Right ventricle myocardium inferior (tissue), 1 donor: Measurements from ENCODE around the gene E4F1. TPM values are rescaled to one million over a fixed set of nuclear protein-coding genes. Genes with fewer than 3 reads are reported as not detected.

Experiments used
- ATAC-seq: fragments of 200-7000 bp; cut with Tn5 transposase; one replicate; pipeline ENCODE4 v1.9.1; 2020; ENCODE audit warnings: mild to moderate bottlenecking, moderate library complexity
- DNase-seq: peaks from one replicate; pipeline ENCODE4 v3.0.0; 2021; ENCODE audit errors: missing footprints
- intact Hi-C: fragments of 100-400 bp; cut with DNase I; formaldehyde crosslinking; loops from one replicate; pipeline ENCODE4 v1.11.0; 2022
- total RNA-seq: library from RNA; stranded (reverse); fragmentation: NEBNext Ultra II Directional; extraction: Animal tissue kit (Norgen Biotek cat#: 25700); gene quantifications from one replicate; pipeline ENCODE4 v1.2.1, GENCODE V29; 2021
- donor health status: DM: no; HTN: yes; CAD: no; lungs with severe emphysema.

The E4F1 gene
- total RNA-seq, 1 donor from 2014 or later = 14.1 TPM

DNA sequence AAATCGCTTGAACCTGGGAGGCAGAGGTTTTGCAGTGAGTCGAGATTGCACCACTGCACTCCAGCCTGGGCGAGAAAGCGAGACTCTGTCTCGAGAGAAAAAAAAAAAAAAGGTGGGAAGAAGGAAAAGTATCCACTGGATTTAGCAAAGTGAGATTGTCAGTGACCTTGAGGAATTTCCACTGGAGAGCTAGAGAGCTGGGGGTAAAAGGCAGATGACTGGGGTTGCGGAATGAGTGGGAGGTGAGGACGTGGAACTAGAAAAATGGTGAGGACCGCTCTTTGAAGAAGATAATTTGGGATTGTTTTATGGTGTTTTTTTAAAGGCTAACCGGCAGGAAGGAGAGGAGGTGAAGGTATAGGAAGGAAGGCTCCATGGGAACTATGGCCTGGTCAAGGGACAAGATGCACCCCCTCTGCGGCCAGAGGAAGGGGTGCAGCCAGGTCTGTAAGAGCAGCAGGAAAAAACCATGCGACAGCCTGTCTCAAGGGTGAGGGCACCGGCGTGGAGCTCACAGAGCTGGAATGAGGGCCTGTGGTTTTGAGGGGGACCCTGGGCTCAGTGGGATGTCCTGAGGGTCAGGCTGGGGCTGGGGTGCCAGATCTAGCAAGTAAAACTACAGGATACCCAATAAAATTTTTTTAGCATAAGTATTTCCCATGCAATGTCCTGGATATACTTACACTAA lies 18.8 kb upstream of the E4F1 start:
- ATAC-seq = no peak

DNA sequence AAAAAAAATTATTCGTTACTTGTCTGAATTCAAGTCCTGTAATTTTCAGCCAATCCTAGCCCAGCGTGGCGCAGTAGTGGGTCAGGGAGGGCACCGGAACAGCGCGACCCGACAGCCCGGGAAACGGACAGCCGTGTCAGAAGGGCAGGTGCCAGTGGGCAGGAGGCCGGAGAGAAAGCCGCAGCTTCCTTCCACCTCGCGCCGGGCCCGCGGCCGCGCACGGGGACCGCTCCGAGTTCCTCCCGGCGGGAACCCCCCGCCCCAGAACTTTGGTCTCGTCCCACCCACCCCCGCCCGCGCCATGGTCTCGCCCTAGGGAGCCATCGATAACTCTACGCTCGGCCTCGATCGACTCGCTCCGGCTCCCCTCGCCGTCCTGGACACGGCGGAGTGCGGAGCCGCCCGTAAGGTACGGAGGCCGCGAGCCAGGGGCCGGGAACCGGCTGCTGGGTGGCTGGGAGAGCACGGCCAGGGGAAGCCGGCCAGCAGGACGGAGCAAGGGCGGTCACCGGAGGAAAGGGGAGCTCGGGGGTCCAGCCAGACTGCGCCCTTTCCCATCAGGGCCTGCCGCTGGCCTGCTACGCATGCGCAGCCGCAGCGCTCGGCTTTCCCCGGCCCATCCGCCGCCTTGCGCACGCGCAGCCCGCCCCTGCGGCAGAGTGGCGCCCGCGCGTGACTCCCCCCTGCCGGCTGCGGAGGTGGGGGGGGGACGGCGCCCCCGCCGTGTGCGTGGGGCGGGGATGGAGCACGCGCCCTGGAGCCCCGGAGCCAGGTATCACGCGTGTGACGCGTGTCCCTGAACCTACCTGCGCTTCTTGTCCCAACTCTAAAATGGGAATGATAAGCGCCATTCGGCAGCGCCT lies 18.1 kb upstream of the E4F1 start, which contains the start of gene MLST8:
Gene MLST8, plus strand, starts transcription at position 351 of the 863 bp plus-strand sequence. CDS start 632 bp downstream, outside the sequence.
- ATAC-seq (peak; percentile 89), DNase-seq (peak; percentile 93)
- intact Hi-C loops = loop anchor here (5.0 kb wide), 3 partner anchors 47 to 307 kb away; partner anchors contain the start of genes ATP6V0C, ECI1 and TRAF7

More for the DNA sequence above, 18.8 kb upstream of the E4F1 start:
- intact Hi-C loops = loop anchor here (5.0 kb wide), 3 partner anchors 47 to 308 kb away; partner anchors contain the start of genes ATP6V0C, ECI1 and TRAF7
- no peak for DNase-seq

DNA sequence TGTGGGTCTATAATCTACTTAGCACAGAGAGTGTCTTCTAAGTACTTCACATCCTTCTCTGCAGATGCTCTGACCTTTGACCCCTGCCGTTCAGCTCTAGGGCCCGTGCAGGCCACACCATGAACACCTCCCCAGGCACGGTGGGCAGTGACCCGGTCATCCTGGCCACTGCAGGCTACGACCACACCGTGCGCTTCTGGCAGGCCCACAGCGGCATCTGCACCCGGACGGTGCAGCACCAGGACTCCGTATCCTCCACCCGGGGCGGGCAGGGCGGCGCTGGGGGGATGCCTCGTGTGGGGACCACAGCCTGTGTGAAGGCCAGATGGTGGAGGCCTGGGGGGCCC lies 17.5 kb upstream of the E4F1 start:
- ATAC-seq = no peak
- intact Hi-C loops = loop anchor here (5.0 kb wide), 3 partner anchors 46 to 306 kb away; partner anchors contain the start of genes ATP6V0C, ECI1 and TRAF7
- peak; percentile 78 for DNase-seq

DNA sequence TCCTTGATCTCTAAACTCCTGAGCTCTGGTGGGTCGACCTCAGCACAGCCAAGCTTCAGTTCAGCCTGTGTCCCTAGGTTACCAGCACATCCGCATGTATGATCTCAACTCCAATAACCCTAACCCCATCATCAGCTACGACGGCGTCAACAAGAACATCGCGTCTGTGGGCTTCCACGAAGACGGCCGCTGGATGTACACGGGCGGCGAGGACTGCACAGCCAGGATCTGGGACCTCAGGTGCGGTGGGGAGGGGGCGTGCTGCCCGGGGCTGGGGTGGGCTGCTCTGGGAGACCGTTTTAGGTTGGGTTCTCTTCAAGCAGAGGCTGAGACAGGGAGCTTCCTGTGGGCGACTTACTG lies 17.0 kb upstream of the E4F1 start:
- intact Hi-C loops = loop anchor here (5.0 kb wide), 3 partner anchors 46 to 306 kb away; partner anchors contain the start of genes ATP6V0C, ECI1 and TRAF7
- no peak for DNase-seq
- no peak for ATAC-seq

DNA sequence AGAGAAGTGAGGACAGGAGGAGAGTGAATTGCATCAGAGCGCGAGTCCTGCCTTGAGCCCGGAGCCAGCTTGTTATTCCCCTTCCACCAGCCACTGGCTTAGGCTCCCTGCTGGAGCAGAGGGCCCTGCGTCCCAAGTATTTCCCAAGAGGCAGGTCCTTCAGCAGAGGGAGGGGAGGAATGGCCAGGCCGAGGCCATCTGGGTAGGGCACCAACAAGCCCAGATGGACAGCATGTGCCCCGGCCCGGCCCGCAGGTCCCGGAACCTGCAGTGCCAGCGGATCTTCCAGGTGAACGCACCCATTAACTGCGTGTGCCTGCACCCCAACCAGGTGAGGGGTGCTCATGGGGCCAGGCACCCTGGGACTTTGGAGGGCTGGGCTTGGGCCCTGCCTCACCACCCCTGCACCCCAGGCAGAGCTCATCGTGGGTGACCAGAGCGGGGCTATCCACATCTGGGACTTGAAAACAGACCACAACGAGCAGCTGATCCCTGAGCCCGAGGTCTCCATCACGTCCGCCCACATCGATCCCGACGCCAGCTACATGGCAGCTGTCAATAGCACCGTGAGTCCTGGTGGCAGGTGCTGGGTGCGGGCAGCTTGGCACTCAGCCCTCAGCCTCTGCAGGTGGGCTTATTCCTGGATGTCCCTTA lies 16.5 kb upstream of the E4F1 start:
- no peak for ATAC-seq
- intact Hi-C loops = loop anchor here (5.0 kb wide), 3 partner anchors 45 to 305 kb away; partner anchors contain the start of genes ATP6V0C, ECI1 and TRAF7
- no peak for DNase-seq

DNA sequence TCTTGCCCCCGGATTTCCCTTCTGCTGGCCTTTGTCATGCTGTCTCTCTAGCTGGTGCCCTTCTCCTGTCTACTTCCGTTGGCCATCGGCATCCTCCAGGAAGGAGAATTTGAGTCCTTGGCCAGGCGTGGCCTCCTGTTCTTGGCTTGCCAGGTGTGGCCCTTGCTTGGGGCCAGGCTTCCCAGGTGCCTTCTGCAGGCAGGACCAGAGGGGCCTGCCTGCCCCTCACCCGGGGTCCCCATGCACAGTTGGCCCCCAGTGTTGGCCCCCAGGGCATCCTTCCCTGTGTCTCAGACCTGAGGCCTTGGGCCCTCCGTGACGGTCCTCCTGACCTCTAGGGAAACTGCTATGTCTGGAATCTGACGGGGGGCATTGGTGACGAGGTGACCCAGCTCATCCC lies 15.5 kb upstream of the E4F1 start:
- intact Hi-C loops = loop anchor here (5.0 kb wide), 3 partner anchors 44 to 304 kb away; partner anchors contain the start of genes ATP6V0C, ECI1 and TRAF7
- DNase-seq = no peak
- ATAC-seq = no peak

DNA sequence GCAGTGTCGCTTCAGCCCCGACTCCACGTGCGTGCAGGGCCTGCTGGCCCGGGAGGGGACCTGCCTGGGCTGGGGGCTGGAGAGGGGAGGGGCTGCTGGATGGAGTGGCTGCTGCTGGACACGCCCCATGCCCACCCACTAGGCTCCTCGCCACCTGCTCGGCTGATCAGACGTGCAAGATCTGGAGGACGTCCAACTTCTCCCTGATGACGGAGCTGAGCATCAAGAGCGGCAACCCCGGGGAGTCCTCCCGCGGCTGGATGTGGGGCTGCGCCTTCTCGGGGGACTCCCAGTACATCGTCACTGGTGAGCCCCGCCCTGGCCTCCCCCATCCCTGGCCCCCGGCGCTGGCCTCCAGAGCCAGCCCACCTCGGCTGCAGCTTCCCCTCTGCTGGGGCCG lies 15.1 kb upstream of the E4F1 start:
- DNase-seq = no peak
- ATAC-seq = no peak
- intact Hi-C loops = loop anchor here (5.0 kb wide), 3 partner anchors 44 to 304 kb away; partner anchors contain the start of genes ATP6V0C, ECI1 and TRAF7

DNA sequence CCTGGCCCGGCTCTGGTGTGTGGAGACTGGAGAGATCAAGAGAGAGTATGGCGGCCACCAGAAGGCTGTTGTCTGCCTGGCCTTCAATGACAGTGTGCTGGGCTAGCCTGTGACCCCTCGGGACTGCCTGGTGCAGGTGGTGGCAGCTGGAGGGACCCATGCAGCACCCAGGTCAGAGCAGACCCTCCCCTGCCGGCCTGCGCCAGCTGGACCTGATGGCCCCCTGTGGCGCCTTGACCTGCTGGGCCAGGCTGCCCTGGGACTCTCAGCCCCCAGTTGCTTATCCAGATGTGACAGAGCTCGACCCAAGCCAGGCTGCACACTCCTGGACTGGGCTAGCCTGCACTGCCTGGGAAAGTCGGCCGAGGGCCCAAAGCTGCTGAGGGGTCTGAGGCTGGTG lies 14.6 kb upstream of the E4F1 start:
- intact Hi-C loops = loop anchor here (5.0 kb wide), 3 partner anchors 44 to 304 kb away; partner anchors contain the start of genes ATP6V0C, ECI1 and TRAF7
- ATAC-seq = no peak

DNA sequence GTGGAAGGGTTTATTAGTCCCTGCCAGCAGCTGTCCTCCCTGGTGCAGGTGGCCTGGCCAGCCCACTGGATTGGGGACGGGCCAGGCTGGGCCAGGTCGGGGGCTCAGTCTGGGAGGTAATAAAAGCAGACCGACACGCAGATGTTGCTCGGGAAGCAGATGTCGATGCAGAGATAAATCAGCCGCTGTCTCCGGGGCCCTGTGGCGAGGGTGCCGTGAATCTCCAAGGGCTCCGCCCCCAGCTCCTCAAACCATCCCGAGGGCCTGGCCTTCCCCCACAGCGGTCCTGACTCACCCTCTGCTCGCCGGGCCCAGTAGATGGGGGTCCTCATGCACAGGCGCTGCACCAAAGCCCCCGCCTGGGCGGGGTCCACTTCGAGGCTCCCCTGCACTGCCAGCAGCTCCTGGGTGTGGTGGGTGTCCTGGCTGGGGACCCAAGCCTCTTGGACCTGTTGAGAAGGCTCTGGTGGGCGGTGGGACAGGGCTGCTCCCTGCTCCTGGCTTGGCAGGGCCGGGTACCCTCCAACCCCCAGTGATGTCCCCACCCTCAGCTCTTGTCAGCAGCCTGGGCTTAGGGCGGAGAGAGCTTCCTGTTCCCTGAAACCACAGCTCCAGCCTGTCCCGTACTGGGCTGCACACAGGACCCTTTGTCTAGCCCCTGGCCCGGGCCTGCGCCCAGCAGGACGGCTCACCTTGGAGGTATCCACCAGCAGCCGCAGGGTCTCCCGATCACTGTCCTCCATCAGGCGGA lies 14.0 kb upstream of the E4F1 start:
- no peak for DNase-seq
- intact Hi-C loops = loop anchor here (5.0 kb wide), 4 partner anchors 43 to 303 kb away; partner anchors contain the start of genes ATP6V0C, ECI1, RPS2 and TRAF7
- no peak for ATAC-seq

More for the DNA sequence above, 14.6 kb upstream of the E4F1 start:
- no peak for DNase-seq

DNA sequence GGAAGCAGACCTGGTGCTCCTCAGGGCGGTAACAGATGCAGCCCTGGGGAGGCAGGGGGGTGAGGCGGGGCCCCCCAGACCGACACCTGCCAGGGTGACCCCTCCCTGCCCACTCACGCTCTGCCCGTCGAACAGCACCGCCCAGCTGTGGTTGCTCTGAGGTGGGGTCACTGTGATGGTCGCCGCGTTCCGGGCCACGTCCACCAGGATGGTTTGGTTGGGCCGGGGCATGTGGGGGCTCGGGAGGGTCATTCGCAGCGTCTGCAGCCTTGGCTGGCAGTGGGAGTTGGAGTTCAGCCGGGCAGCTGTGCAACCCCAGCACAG lies 13.4 kb upstream of the E4F1 start:
- ATAC-seq = no peak
- intact Hi-C loops = loop anchor here (5.0 kb wide), 1 partner anchor 248 kb away; the partner anchor contains the start of gene RPS2
- no peak for DNase-seq

DNA sequence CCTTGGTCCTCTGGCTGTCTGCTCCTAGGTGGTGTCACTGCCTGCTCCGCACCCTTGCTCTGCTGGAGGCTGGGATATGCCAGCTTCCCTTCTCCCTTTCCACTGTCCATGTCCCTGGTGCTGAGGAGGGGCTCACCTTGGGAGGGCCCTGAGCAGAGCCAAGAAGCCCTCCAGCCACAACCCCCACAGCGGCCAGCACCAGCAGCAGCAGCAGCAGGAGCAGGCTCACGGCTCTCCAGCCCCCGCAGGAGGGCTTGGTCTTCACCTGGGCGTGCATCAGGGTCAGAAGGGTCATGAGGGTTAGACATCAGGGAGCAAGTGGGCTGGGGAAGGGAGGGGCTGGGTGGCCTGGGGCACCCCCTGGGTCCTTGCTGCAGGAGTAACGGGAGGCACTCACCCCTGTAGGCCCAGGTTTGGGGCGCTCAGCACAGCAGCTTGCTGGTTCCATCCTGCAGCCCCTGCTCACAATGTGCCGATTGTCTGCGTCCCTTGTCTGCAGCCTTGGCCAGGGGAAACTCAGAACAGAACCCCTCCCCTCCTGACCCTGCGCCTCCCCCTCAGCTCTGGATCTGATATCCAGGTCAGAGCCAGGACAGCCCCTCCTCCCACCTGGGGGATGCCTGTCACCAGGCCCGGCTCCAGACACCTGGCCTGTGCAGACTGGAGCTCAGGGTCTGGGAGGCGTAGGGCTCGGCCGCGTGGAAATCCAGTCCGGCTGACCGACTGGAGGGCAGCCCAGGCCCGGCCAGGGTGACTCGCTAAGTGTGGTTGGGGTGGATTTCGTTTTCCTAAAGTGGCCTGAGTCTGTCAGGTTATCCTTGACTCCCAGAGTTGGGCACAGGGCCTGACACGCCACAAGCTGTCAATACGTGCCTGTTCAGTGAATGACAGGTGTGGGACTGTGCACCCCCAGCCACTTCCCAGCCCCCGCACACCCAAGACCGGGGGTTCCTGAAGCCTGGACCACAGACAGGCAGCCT lies 12.7 kb upstream of the E4F1 start, which contains the start of gene BRICD5:
Gene BRICD5, minus strand, starts transcription at position 478 of the 980 bp plus-strand sequence. Its CDS starts 30 bp downstream, at position 448.
- DNase-seq (no peak), ATAC-seq (no peak)
- intact Hi-C loops = loop anchor here (5.0 kb wide), 1 partner anchor 248 kb away; the partner anchor contains the start of gene RPS2

DNA sequence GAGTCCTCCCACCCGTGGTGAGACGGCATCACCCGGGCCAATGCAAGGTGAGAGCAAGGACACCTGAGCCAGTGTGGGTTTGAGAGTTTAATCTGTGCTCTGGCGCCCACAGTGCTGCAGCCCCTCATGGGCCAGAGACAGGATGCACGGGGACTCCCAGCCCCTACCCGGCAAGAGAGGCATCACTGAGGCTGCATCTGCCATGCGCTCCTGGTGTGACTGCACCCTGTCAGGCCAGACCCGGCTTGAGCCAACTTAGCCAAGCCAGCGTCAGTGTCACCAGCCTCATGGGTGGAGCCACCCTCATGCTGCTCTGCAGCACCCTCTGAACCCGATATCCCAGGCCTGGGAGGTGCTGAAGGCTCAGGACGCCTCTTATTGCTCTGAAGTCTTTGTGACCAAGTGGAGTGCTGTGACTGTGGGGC lies 11.5 kb upstream of the E4F1 start:
- intact Hi-C loops = loop anchor here (5.0 kb wide), 1 partner anchor 250 kb away; the partner anchor contains the start of gene RPS2

DNA sequence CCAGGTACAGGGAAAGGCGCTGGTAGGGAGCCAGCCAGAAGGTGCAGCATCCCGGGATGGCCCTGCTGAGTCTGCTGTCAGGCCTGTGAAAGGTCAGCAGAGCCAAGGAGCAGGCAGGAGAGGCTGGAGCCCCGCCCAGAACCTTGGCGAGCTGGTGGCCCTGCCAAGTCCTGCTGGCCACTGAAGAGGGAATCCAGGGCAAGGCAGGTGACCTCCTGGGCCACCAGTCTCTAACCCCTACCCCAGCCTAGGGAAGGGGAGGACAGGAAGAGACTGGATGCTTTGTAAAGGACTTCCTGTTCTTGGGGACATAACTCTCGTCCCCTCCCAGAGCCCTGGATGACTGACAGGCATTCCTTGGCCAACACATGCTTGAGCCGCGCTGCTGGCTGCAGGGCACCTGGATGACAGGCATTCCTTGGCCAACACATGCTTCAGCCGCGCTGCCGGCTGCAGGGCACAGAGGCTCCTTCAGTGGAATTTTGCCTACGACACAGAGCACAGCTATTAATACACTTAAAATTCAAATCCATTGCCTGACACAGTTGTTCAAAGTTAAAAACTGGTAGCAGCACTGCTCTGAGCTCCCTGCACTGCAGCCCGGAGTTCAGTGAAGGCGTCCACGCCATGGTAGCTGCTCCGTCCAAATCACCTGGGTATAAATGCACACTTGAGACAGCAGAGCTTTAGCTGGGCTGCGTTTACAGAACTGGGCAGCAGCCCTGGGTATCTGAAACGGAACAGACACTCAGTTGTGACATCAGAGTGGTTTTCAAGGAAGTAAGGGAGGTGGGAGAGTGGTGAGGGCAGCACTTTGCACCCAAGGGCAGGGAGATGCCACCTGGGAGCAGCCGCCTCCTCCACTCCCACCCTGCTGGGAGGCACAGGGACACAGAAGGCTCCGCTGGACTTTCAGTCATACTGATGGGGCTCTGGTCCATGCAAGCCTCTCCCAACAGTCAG lies 10.7 kb upstream of the E4F1 start:
- DNase-seq (no peak), ATAC-seq (peak; percentile 38)
- intact Hi-C loops = loop anchor here (5.0 kb wide), 1 partner anchor 250 kb away; the partner anchor contains the start of gene RPS2

More for the DNA sequence above, 11.5 kb upstream of the E4F1 start:
- ATAC-seq (no peak), DNase-seq (no peak)

DNA sequence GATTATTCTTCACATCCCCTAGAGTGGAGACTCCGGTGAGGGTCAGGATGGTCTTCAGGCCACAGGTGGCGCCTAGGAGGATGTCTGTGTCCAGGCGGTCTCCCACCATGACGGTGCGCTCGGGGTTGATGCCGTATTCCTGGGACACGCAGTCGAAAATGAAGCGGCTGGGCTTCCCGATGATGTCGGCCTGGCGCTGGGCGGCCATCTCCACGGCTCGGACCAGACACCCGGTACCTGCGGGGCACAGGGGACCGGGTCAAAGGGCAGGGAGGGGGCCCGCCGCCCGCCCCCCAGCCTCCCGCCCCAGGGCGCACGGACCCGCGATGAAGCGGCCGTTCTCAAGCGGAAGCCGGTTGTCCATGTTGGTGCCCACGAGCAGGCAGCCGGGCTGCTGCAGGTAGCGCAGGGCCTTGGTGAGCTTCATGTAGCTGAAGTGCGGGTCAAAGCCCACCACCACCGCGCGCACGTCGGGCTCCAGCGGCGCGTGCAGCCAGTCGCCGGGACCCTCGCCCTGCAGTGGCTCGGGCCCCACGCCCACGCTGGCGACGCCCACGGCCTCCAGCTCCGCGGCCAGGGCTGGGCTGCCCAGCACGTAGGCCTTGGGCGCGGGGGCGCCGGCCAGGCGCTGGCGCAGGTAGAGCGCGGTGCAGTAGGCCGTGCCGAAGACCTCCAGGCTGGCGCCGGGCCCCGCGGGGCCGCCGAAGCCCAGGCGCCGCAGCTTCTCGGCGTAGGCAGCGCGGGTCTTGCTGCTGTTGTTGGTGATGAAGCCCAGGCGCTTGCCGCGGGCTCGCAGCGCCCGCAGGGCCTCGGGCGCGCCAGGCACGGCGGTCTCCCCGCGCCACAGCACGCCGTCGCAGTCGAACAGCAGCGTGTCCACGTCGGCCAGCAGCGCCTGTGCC lies 9.3 kb upstream of the E4F1 start:
- no peak for DNase-seq

DNA sequence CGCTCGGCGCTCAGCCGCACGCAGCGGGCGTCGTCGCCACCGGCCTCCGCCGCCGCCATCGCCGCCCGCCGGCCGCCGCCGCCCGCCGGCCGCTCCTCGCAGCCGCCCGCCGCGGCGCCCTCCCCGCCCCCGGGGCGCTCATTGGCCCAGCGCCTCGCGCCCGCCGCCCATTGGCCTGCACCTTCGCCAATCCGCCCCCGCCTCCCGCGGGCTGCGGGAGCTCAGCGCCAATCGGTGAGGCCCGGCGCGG lies 8.7 kb upstream of the E4F1 start, which contains the start of gene PGP:
Gene PGP, minus strand, starts transcription at position 122 of the 250 bp plus-strand sequence. Its CDS starts 63 bp downstream, at position 59.
- peak; percentile 84 for ATAC-seq
- DNase-seq = no peak
- intact Hi-C loops = loop anchor here (5.0 kb wide), 1 partner anchor 252 kb away; the partner anchor contains the start of gene RPS2

More for the DNA sequence above, 9.3 kb upstream of the E4F1 start:
- no peak for ATAC-seq
- intact Hi-C loops = loop anchor here (5.0 kb wide), 1 partner anchor 252 kb away; the partner anchor contains the start of gene RPS2
